ENCODE data around the gene GRPEL1.

DNA sequence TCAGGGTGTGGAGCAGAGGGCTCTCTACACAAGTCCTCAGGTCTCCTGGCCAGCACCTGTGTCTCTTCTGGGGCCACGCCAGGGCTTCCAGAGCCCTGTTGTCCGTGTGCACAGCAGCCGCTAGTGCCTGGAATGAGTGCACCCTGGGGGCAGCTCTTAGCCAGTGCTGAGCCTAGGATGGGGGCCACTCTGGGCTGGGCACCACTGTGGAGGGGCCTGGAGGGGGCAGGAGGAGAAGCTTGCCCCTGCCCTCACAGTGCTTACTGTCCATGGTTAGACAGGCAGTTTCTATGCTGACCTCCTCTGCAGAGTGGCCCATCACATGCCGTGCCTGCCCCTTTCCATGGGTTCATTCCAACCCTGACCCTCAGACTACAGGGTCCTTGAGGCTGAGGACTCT, 42.7 kb upstream of the GRPEL1 start:
- TF ChIP-seq REST (IDR thresholded peaks at IDR 0.05; ENCODE audit: insufficient replicate concordance, low read depth), result no peak
- TF ChIP-seq CTCF (IDR thresholded peaks at IDR 0.05; ENCODE audit: insufficient read depth, low read length), result no peak
- no peak for TF ChIP-seq POLR2AphosphoS5 (IDR thresholded peaks at IDR 0.05; ENCODE audit: low read depth)

Measured in HL-60 (cell line).